Measurements from ENCODE around the gene FHL2.

DNA sequence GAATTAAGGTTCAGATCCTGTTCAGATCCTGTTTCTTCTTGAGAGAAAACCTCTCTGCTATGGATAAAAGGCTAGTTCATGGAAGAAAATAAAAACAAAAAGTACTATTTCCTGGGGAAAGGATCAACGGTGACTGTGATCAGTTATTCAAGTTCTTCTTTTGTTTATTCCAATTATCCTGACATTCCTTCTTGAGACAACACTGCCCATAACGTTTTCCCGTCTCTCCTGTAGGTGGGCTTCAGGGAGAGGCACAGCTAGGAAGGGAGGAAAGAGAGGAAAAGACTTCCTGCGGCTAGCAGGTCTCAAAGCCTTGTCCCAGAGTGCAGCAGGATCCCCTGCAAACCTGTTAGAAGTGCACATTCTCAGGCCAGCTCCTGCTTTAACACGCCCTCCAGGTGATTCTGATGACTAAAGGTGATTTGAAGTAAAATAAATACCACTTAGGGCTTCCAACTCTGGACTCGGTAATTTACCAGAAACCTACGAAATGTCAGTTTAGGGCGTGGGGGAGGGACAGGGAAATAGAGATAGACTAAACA lies 4.5 kb upstream of the FHL2 start:
- no peak for TF ChIP-seq CTCF (IDR thresholded peaks at IDR 0.05; ENCODE audit: low read depth, low read length)
- TF ChIP-seq, protein P1, sequence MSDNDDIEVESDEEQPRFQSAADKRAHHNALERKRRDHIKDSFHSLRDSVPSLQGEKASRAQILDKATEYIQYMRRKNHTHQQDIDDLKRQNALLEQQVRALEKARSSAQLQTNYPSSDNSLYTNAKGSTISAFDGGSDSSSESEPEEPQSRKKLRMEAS (IDR thresholded peaks at IDR 0.05; ENCODE audit: low read depth, low read length): no peak

Measured in NB4 (cell line).